Endodermal cell (in vitro differentiated cells): ENCODE measurements around the gene RAB11FIP5. TPM values are rescaled to one million over a fixed set of nuclear protein-coding genes. Genes with fewer than 3 reads are reported as not detected.

Source experiments
- DNase-seq: peaks from one replicate; pipeline ENCODE4 v3.0.0-alpha.2; 2017
- H3K27ac ChIP-seq: 2 replicates; pipeline ENCODE4 v1.5.1; 2013; ENCODE audit warnings: mild to moderate bottlenecking, low read depth, low read length, moderate library complexity
- H3K27me3 ChIP-seq: 2 replicates; pipeline ENCODE4 v1.6.1; 2013; ENCODE audit warnings: mild to moderate bottlenecking, low read length, moderate library complexity; ENCODE audit not compliant: insufficient read depth, control insufficient read depth, poor library complexity, severe bottlenecking
- H3K36me3 ChIP-seq: 2 replicates; pipeline ENCODE4 v1.7.0; 2013; ENCODE audit warnings: mild to moderate bottlenecking, low read length, moderate library complexity; ENCODE audit not compliant: control insufficient read depth, insufficient read depth
- H3K4me1 ChIP-seq: one replicate; pipeline ENCODE4 v1.7.0; 2013; ENCODE audit warnings: low read length; ENCODE audit not compliant: control insufficient read depth, insufficient read depth
- H3K4me3 ChIP-seq: 2 replicates; pipeline ENCODE4 v1.5.1; 2013; ENCODE audit warnings: mild to moderate bottlenecking, low read length, moderate library complexity
- H3K9ac ChIP-seq: 2 replicates; pipeline ENCODE4 v1.6.1; 2013; ENCODE audit warnings: mild to moderate bottlenecking, low read length, moderate library complexity; ENCODE audit not compliant: poor library complexity, severe bottlenecking; ENCODE audit errors: extremely low read depth
- H3K9me3 ChIP-seq: 2 replicates; pipeline ENCODE4 v1.6.1; 2013; ENCODE audit warnings: mild to moderate bottlenecking, low read length, moderate library complexity; ENCODE audit not compliant: control insufficient read depth
- H3K27ac Mint-ChIP-seq: 2 replicates; pipeline ENCODE4 v1.8.0; 2020; ENCODE audit warnings: mixed read lengths
- H3K27me3 Mint-ChIP-seq: 2 replicates; pipeline ENCODE4 v1.8.0; 2021; ENCODE audit warnings: mild to moderate bottlenecking, mixed read lengths; ENCODE audit not compliant: insufficient read depth
- H3K36me3 Mint-ChIP-seq: 2 replicates; pipeline ENCODE4 v1.8.0; 2020; ENCODE audit warnings: low read depth, mixed read lengths
- H3K4me1 Mint-ChIP-seq: 2 replicates; pipeline ENCODE4 v1.8.0; 2020; ENCODE audit warnings: mixed read lengths
- H3K4me3 Mint-ChIP-seq: 2 replicates; pipeline ENCODE4 v1.8.0; 2020; ENCODE audit warnings: mild to moderate bottlenecking, moderate library complexity, mixed read lengths
- H3K9me3 Mint-ChIP-seq: 2 replicates; pipeline ENCODE4 v1.8.0; 2020; ENCODE audit warnings: mild to moderate bottlenecking, mixed read lengths
- CTCF ChIP-seq: fragments of 200-600 bp; sonication (generic); conservative IDR thresholded peaks from 2 replicates; pipeline ENCODE4 v1.5.0; 2021; ENCODE audit warnings: antibody characterized with exemption, mild to moderate bottlenecking
- WGBS, 2 experiments: methylation state at CpG; one replicate each; pipeline versions ENCODE4 v1.1.5 to v1.1.7; 2013; ENCODE audit warnings: missing lambda C conversion rate in 2 of 2, mixed read lengths in 1 of 2; ENCODE audit not compliant: insufficient coverage in 1 of 2, insufficient read length in 1 of 2; 5-methylcytosine and 5-hydroxymethylcytosine counted together
- total RNA-seq, 2 donors: library from RNA; stranded (reverse); fragmentation: NEBNext Ultra II Directional in 1 of 2; extraction: Animal tissue kit (Norgen Biotek cat#: 25700) in 1 of 2; gene quantifications; 2 replicates in 1 of 2; 3 replicates in 1 of 2; pipeline ENCODE4 v1.2.1, GENCODE V29; 2021

Gene RAB11FIP5
- total RNA-seq, 2 donors from 2014 or later, result 12.1 to 17.3 TPM

GRCh38 chr2:73027340-73027739 is 85.4 kb downstream of the RAB11FIP5 start:
- WGBS, 2 experiments, result 76% methylated on average over 1 of the region's 1 CpG; no CpG with 5 or more reads in 1 of the 2 experiments
- Histone ChIP-seq H3K36me3 (peaks cover 7% of the 10 kb centered on the region), H3K9ac (no peak overlapping the region), H3K27ac (no peak overlapping the region), H3K9me3 (no peaks in the 10 kb centered on the region), H3K4me3 (no peak overlapping the region), H3K27me3 (no peaks in the 10 kb centered on the region), H3K4me1 (no peaks in the 10 kb centered on the region)
- Mint-ChIP-seq H3K9me3 (no peaks in the 10 kb centered on the region), H3K36me3 (peaks cover 6% of the 10 kb centered on the region), H3K4me1 (no peaks in the 10 kb centered on the region), H3K27me3 (no peaks in the 10 kb centered on the region), H3K27ac (no peak overlapping the region), H3K4me3 (no peak overlapping the region)
- no peak for DNase-seq
- no peak for TF ChIP-seq CTCF

DNA sequence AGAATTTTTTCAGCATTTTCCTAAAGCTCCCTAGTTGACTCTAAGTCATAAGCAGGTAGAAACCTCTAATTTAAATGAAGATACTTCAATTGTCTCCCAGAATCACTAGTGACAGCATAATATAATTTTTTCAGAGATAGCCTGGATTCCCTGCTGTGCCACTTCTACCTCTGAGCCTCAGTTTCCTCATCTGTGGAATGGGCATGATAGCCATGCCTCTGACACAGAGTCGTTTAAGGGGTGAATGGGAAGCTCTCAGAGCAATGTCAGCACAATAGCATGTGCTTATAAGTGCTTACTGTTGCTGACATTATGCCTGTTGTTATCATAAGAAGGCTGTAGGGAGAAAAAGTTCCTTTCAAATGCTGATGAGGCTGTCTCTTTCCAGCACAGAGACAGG is 89.3 kb downstream of the RAB11FIP5 start:
- Histone ChIP-seq H3K9ac (no peak overlapping the region), H3K27ac (no peak overlapping the region), H3K27me3 (no peaks in the 10 kb centered on the region), H3K36me3 (peaks cover 8% of the 10 kb centered on the region), H3K4me3 (no peak overlapping the region), H3K9me3 (no peaks in the 10 kb centered on the region), H3K4me1 (no peaks in the 10 kb centered on the region)
- H3K9me3 Mint-ChIP-seq, result no peaks in the 10 kb centered on the region
- WGBS, 2 experiments, result 50 to 85% methylated on average over 1 of the region's 1 CpG
- no peak for DNase-seq
- TF ChIP-seq CTCF, result no peak
- no peak overlapping the region for H3K4me3 Mint-ChIP-seq
- H3K36me3 Mint-ChIP-seq, result peaks cover 18% of the 10 kb centered on the region
- H3K4me1 Mint-ChIP-seq, result no peaks in the 10 kb centered on the region
- H3K27ac Mint-ChIP-seq, result no peak overlapping the region
- H3K27me3 Mint-ChIP-seq, result no peaks in the 10 kb centered on the region

Other genes with a start within 250 kb of the RAB11FIP5 start
- 10 to 100 TPM; 13.7 to 15.2 TPM for gene SPR, start 225.5 kb downstream of the RAB11FIP5 start, total RNA-seq
- 1 to 10 TPM in 1 of 2 donors, under 1 TPM in 1; 0.35 to 1.1 TPM for gene EMX1, start 195.4 kb downstream of the RAB11FIP5 start, total RNA-seq
- gene SFXN5, start 41.2 kb downstream of the RAB11FIP5 start, total RNA-seq, result 10 to 100 TPM; 30.7 to 32.8 TPM
- not detected for gene NOTO, start 89.6 kb upstream of the RAB11FIP5 start, total RNA-seq
- gene SMYD5, start 101.3 kb upstream of the RAB11FIP5 start, total RNA-seq, result 10 to 100 TPM; 34.9 to 35.4 TPM
- 10 to 100 TPM in 1 of 2 donors, 1 to 10 TPM in 1; 8.8 to 10.2 TPM for gene PRADC1, start 120.3 kb upstream of the RAB11FIP5 start, total RNA-seq
- 100 to 1,000 TPM; 347 to 391 TPM for gene CCT7, start 121.4 kb upstream of the RAB11FIP5 start, total RNA-seq
- 10 to 100 TPM in 1 of 2 donors, 1 to 10 TPM in 1; 9.0 to 11.2 TPM for gene FBXO41, start 171.5 kb upstream of the RAB11FIP5 start, total RNA-seq
- gene EGR4, start 180.6 kb upstream of the RAB11FIP5 start, total RNA-seq, result under 1 TPM in 1 of 2 donors, not detected in 1; 0.15 TPM